ENCODE results near the gene SUCLA2. TPM values are rescaled to one million over a fixed set of nuclear protein-coding genes. Genes with fewer than 3 reads are reported as not detected.
"Not testable (repeated sequence)": the region's sequence is repeated elsewhere in the genome, so short reads cannot be mapped to it uniquely, and the experiment has no call there.

SUCLA2 gene
- total RNA-seq, 1 donor from 2014 or later, result 160 TPM

DNA sequence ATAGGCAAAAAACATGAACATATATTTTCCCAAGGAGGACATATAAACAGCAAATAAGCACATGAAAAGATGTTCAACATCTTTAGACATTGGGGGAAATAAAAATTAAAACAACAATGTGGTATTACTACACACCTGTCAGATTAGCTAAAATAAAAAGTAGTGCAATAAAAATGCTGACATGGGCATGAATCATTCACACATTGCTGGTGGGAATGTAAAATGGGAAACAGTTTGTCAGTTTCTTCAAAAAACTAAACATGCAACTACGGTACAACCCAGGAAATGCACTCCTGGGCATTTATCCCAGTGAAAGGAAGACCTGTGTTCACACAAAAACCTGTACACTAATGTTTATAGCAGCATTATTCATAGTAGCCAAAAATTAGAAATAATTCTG lies 5.3 kb upstream of the SUCLA2 start:
- H3K27ac ChIP-seq (replicated peaks), result no peak overlapping the region
- H3K4me1 ChIP-seq, result peaks cover 12% of the 10 kb centered on the region
- intact Hi-C loops (cut with micrococcal nuclease), result no loop called here
- DNase-seq, result no peak
- H3K27me3 ChIP-seq (ENCODE audit: low read depth), result no peaks in the 10 kb centered on the region
- H3K36me3 ChIP-seq, result no peaks in the 10 kb centered on the region
- TF ChIP-seq, protein P1, sequence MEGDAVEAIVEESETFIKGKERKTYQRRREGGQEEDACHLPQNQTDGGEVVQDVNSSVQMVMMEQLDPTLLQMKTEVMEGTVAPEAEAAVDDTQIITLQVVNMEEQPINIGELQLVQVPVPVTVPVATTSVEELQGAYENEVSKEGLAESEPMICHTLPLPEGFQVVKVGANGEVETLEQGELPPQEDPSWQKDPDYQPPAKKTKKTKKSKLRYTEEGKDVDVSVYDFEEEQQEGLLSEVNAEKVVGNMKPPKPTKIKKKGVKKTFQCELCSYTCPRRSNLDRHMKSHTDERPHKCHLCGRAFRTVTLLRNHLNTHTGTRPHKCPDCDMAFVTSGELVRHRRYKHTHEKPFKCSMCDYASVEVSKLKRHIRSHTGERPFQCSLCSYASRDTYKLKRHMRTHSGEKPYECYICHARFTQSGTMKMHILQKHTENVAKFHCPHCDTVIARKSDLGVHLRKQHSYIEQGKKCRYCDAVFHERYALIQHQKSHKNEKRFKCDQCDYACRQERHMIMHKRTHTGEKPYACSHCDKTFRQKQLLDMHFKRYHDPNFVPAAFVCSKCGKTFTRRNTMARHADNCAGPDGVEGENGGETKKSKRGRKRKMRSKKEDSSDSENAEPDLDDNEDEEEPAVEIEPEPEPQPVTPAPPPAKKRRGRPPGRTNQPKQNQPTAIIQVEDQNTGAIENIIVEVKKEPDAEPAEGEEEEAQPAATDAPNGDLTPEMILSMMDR (IDR thresholded peaks at IDR 0.05; ENCODE audit: borderline replicate concordance), result no peak
- H3K4me3 ChIP-seq, result no peak overlapping the region
- no peaks in the 10 kb centered on the region for H3K9me3 ChIP-seq (replicated peaks)

DNA sequence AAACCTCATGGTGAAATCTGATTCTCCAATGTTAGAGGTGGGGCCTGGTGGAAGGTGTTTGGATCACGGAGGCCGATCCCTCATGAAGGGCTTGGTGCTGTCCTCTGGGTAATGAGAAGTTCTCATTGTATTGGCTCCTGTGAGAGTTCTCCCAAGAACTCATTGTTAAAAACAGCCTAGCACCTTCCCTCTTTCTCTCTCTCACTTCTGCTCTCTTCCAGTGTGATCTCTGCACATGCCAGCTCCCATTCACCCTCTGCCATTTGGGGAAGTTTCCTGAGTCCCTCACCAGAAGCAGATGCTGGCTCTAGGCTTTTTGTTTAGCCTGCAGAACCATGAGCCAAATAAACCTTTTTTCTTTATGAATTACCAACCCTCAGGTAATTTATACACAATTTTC lies 3.1 kb upstream of the SUCLA2 start:
- intact Hi-C loops (cut with micrococcal nuclease), result no loop called here
- TF ChIP-seq, protein P1 (IDR thresholded peaks at IDR 0.05; ENCODE audit: borderline replicate concordance), result no peak
- Histone ChIP-seq H3K36me3 (no peaks in the 10 kb centered on the region), H3K27ac (replicated peaks) (no peak overlapping the region), H3K4me1 (peaks cover 28% of the 10 kb centered on the region), H3K9me3 (replicated peaks) (no peaks in the 10 kb centered on the region), H3K27me3 (ENCODE audit: low read depth) (no peaks in the 10 kb centered on the region), H3K4me3 (no peak overlapping the region)
- DNase-seq, result no peak

DNA sequence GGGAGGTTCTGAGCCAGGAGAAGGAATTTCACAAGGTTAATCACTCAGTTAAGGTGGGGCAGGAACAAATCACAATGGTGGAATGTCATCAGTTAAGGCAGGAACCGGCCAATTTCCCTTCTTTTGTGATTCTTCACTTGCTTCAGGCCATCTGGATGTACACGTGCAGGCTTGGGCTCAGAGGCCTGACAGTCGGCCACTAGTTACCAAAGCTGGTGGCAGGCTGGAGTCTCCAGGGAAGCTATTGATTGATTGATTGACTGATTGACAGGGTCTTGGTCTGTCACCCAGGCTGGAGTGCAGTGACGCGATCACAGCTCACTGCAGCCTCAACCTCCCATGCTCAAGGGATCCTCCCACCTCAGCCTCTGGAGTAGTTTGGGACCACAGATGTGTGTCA lies 926 bp upstream of the SUCLA2 start:
- not testable (repeated sequence) for H3K9me3 ChIP-seq (replicated peaks)

DNA sequence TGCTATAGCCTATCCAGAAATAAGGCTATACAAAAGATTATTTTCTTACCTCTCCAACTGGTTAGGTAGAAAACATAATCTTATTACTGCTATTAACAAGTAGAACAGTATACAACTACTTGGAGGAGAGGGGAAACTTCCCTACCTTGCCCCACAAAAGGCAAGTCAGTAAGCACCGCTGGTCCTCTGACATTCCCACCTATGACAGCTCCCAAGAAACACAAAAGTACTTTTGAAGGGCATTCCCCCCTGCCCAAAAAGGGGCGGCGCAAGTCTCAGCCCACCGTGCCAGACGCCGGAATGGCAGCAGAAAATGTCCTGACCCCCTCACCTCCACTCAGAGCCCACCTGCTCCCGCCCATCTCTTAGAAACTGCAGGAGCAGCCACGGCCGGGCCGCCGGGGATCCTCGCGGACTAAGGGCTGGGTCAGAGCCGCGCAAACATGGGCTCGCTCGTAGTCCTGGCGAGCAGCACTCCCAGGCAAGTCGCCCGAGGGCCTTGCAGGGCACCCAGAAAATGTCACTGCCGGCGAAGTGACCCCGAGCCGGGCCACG lies 437 bp downstream of the SUCLA2 start:
- intact Hi-C loops (cut with micrococcal nuclease), result no loop called here
- no peak for DNase-seq

More for the DNA sequence above, 926 bp upstream of the SUCLA2 start:
- H3K27me3 ChIP-seq (ENCODE audit: low read depth); H3K36me3 ChIP-seq; intact Hi-C loops (cut with micrococcal nuclease); H3K27ac ChIP-seq (replicated peaks); DNase-seq: not testable (repeated sequence)
- H3K4me3 ChIP-seq, result peak overlapping the region; percentile 88
- H3K4me1 ChIP-seq, result peaks cover 50% of the 10 kb centered on the region

DNA sequence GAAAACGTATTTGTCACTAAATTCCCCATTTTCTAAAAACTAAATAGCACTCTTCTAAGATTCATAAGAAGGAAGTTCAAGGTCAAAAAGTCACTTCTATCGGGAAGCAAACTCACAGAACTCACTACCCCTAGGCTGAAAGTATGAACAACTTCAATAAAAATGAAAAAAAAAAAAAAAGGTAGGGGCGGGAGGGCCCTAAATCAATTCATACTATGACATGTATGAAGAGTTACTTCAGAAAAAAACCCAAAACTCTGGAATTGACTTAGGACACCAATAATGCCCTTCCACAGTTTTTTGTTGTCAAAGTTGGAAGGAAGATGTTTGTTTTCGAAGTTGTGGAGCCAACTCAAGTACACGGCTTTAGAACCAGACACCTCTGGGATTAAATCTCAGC lies 1.1 kb downstream of the SUCLA2 start:
- H3K27me3 ChIP-seq (ENCODE audit: low read depth), result no peaks in the 10 kb centered on the region
- intact Hi-C loops (cut with micrococcal nuclease), result no loop called here
- peaks cover 55% of the 10 kb centered on the region for H3K4me1 ChIP-seq
- H3K9me3 ChIP-seq (replicated peaks), result no peaks in the 10 kb centered on the region
- H3K4me3 ChIP-seq, result peak overlapping the region; percentile 88
- DNase-seq, result no peak
- peak overlapping the region; percentile 87 for H3K27ac ChIP-seq (replicated peaks)
- peaks cover 10% of the 10 kb centered on the region for H3K36me3 ChIP-seq
- TF ChIP-seq, protein P1 (IDR thresholded peaks at IDR 0.05; ENCODE audit: borderline replicate concordance), result no peak

More for the DNA sequence above, 437 bp downstream of the SUCLA2 start:
- peak overlapping the region; percentile 88 for H3K4me3 ChIP-seq
- H3K27me3 ChIP-seq (ENCODE audit: low read depth), result no peaks in the 10 kb centered on the region
- H3K9me3 ChIP-seq (replicated peaks), result no peaks in the 10 kb centered on the region
- H3K36me3 ChIP-seq, result peaks cover 6% of the 10 kb centered on the region
- peak overlapping the region; percentile 87 for H3K27ac ChIP-seq (replicated peaks)
- peaks cover 55% of the 10 kb centered on the region for H3K4me1 ChIP-seq
- TF ChIP-seq, protein P1 (IDR thresholded peaks at IDR 0.05; ENCODE audit: borderline replicate concordance), result no peak

DNA sequence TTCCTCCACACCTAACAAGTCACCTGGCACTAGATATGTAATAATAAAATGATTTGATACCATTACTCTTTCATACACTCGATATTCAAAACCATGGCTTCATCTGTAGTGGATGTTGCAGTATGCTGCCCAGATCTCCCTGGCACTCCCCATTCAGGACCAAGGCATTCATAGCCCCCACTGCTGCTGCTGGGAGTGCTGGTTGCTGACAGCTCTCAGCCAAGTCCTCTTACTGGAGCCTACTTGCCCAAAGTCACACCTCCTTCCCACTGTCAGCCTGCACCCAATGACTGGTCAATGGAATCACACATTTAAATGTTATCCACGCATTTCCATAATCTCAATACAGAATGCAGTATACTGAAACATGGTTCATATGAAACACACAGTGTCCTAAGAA lies 3.7 kb downstream of the SUCLA2 start:
- Histone ChIP-seq H3K27me3 (ENCODE audit: low read depth) (no peaks in the 10 kb centered on the region), H3K9me3 (replicated peaks) (no peaks in the 10 kb centered on the region), H3K36me3 (peaks cover 27% of the 10 kb centered on the region), H3K27ac (replicated peaks) (no peak overlapping the region), H3K4me3 (no peak overlapping the region), H3K4me1 (peaks cover 55% of the 10 kb centered on the region)
- TF ChIP-seq, protein P1 (IDR thresholded peaks at IDR 0.05; ENCODE audit: borderline replicate concordance), result no peak
- peak; percentile 20 for DNase-seq
- intact Hi-C loops (cut with micrococcal nuclease), result no loop called here

All from left ventricle myocardium inferior (tissue), 1 donor.